Mesendoderm (in vitro differentiated cells): ENCODE measurements around the gene MAPT.

Experiments
- DNase-seq: peaks from one replicate; pipeline ENCODE4 v3.0.0; 2013
- H2AK5ac ChIP-seq: 2 replicates; pipeline ENCODE4 v1.6.1; 2013; ENCODE audit warnings: low read length, inconsistent platforms
- H2BK120ac ChIP-seq: 2 replicates; pipeline ENCODE4 v1.6.1; 2013; ENCODE audit warnings: low read depth, mild to moderate bottlenecking, low read length, moderate library complexity, mixed read lengths
- H2BK15ac ChIP-seq: replicated peaks from 2 replicates; pipeline ENCODE4 v1.6.1; 2013; ENCODE audit warnings: low read depth, mild to moderate bottlenecking, moderate library complexity
- H2BK5ac ChIP-seq: 2 replicates; pipeline ENCODE4 v1.6.1; 2013; ENCODE audit warnings: low read length, inconsistent platforms
- H3K18ac ChIP-seq: 2 replicates; pipeline ENCODE4 v1.6.1; 2013; ENCODE audit warnings: mild to moderate bottlenecking, low read length, mixed read lengths
- H3K23ac ChIP-seq: one replicate; pipeline ENCODE4 v1.6.1; 2013; ENCODE audit warnings: low read length
- H3K27ac ChIP-seq: 2 replicates; pipeline ENCODE4 v1.5.1; 2013; ENCODE audit warnings: low read depth, mild to moderate bottlenecking, inconsistent platforms, low read length, moderate library complexity
- H3K27me3 ChIP-seq: 2 replicates; pipeline ENCODE4 v1.6.1; 2013; ENCODE audit warnings: low read length, control low read depth, mild to moderate bottlenecking, inconsistent platforms; ENCODE audit not compliant: insufficient read depth, poor library complexity
- H3K36me3 ChIP-seq: 2 replicates; pipeline ENCODE4 v1.6.1; 2013; ENCODE audit warnings: low read length, inconsistent platforms; ENCODE audit not compliant: control insufficient read depth, insufficient read depth
- H3K4ac ChIP-seq: one replicate; pipeline ENCODE4 v1.6.1; 2013; ENCODE audit warnings: low read depth, mild to moderate bottlenecking, low read length, moderate library complexity
- H3K4me1 ChIP-seq: 2 replicates; pipeline ENCODE4 v1.6.1; 2013; ENCODE audit warnings: low read depth, low read length, inconsistent platforms; ENCODE audit not compliant: control insufficient read depth
- H3K4me2 ChIP-seq: 2 replicates; pipeline ENCODE4 v1.6.1; 2013; ENCODE audit warnings: low read length
- H3K4me3 ChIP-seq: 2 replicates; pipeline ENCODE4 v1.5.1; 2013; ENCODE audit warnings: mild to moderate bottlenecking, low read length
- H3K56ac ChIP-seq: one replicate; pipeline ENCODE4 v1.6.1; 2013; ENCODE audit warnings: low read length
- H3K79me1 ChIP-seq: 2 replicates; pipeline ENCODE4 v1.6.1; 2013; ENCODE audit warnings: low read length, inconsistent platforms
- H3K79me2 ChIP-seq: 2 replicates; pipeline ENCODE4 v1.6.1; 2013; ENCODE audit warnings: mild to moderate bottlenecking, low read length; ENCODE audit not compliant: control insufficient read depth, insufficient read depth
- H3K9ac ChIP-seq: 2 replicates; pipeline ENCODE4 v1.6.1; 2013; ENCODE audit warnings: low read length, inconsistent platforms
- H4K5ac ChIP-seq: one replicate; pipeline ENCODE4 v1.6.1; 2013; ENCODE audit warnings: low read length
- H4K8ac ChIP-seq: one replicate; pipeline ENCODE4 v1.6.1; 2013; ENCODE audit warnings: low read depth, mild to moderate bottlenecking, control low read depth, low read length, moderate library complexity
- WGBS: extraction: QIAGEN DNeasy Blood & Tissue Kit; methylation state at CpG from one replicate; pipeline ENCODE4 v1.1.7; 2013; ENCODE audit warnings: low lambda C conversion rate, missing lambda C conversion rate; ENCODE audit not compliant: insufficient coverage; ENCODE audit errors: extremely low coverage; 5-methylcytosine and 5-hydroxymethylcytosine counted together

The MAPT gene

GRCh38 chr17:45949755-45950320 is 55.5 kb downstream of the MAPT start:
- Histone ChIP-seq H3K9ac (no peak overlapping the region), H3K27me3 (no peaks in the 10 kb centered on the region), H3K4me1 (peaks cover 5% of the 10 kb centered on the region), H3K79me1 (no peaks in the 10 kb centered on the region), H3K4me2 (no peak overlapping the region), H3K56ac (no peak overlapping the region), H3K79me2 (no peaks in the 10 kb centered on the region), H2BK120ac (no peak overlapping the region), H3K23ac (no peak overlapping the region), H4K5ac (no peak overlapping the region), H2BK15ac (no peak overlapping the region), H3K36me3 (no peaks in the 10 kb centered on the region), H3K4me3 (no peak overlapping the region), H2AK5ac (no peak overlapping the region), H3K18ac (no peak overlapping the region), H2BK5ac (no peak overlapping the region), H3K27ac (no peak overlapping the region), H4K8ac (no peak overlapping the region), H3K4ac (no peak overlapping the region)
- peak; percentile 29 for DNase-seq
- no CpG with 5 or more reads among the region's 9 CpGs for WGBS

GRCh38 chr17:45950888-45951287 is 56.5 kb downstream of the MAPT start:
- no peak overlapping the region for H3K23ac ChIP-seq
- H3K4me1 ChIP-seq = peaks cover 5% of the 10 kb centered on the region
- H2BK15ac ChIP-seq = peak overlapping the region; percentile 23
- H3K4ac ChIP-seq = no peak overlapping the region
- H2AK5ac ChIP-seq = no peak overlapping the region
- H3K27ac ChIP-seq = no peak overlapping the region
- H3K79me1 ChIP-seq = no peaks in the 10 kb centered on the region
- no peak overlapping the region for H2BK120ac ChIP-seq
- H3K36me3 ChIP-seq = no peaks in the 10 kb centered on the region
- no peak overlapping the region for H4K8ac ChIP-seq
- H3K79me2 ChIP-seq = no peaks in the 10 kb centered on the region
- H3K4me3 ChIP-seq = no peak overlapping the region
- no peak overlapping the region for H3K4me2 ChIP-seq
- H3K9ac ChIP-seq = no peak overlapping the region
- no peak overlapping the region for H4K5ac ChIP-seq
- H3K56ac ChIP-seq = no peak overlapping the region
- no peaks in the 10 kb centered on the region for H3K27me3 ChIP-seq
- no peak for DNase-seq
- no CpG with 5 or more reads among the region's 8 CpGs for WGBS
- no peak overlapping the region for H2BK5ac ChIP-seq
- no peak overlapping the region for H3K18ac ChIP-seq

DNA sequence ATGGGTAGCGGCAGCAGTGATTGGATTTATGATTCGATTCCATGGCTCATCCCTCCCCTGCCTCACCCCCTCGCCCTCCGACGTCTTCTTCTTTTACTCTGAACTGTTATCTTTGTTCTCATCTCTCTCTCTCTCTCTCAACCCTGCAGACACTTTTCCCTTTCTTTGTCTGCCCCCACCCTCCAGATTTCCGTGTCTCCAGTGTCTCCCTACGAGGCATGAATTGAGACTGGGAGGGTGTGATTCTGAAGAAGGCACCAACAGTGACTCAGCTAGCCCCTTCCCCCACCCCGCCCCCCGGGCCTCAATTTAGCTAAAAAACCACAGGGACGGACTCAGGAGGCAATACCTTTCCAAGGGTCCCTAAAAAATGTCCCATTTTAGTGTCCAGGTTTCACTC is 57.0 kb downstream of the MAPT start:
- Histone ChIP-seq H3K4me1 (peaks cover 5% of the 10 kb centered on the region), H3K4me2 (no peak overlapping the region), H3K9ac (peak overlapping the region; percentile 46), H3K56ac (peak overlapping the region; percentile 68), H2BK120ac (no peak overlapping the region), H3K4ac (no peak overlapping the region), H3K79me1 (no peaks in the 10 kb centered on the region), H3K79me2 (no peaks in the 10 kb centered on the region), H2AK5ac (no peak overlapping the region), H2BK5ac (no peak overlapping the region), H3K23ac (no peak overlapping the region), H4K5ac (no peak overlapping the region), H3K27me3 (no peaks in the 10 kb centered on the region), H3K4me3 (no peak overlapping the region), H2BK15ac (no peak overlapping the region), H3K27ac (no peak overlapping the region), H3K36me3 (no peaks in the 10 kb centered on the region), H3K18ac (peak overlapping the region; percentile 30), H4K8ac (no peak overlapping the region)
- peak; percentile 74 for DNase-seq
- WGBS = no CpG with 5 or more reads among the region's 10 CpGs

GRCh38 chr17:45951941-45952340 is 57.6 kb downstream of the MAPT start:
- Histone ChIP-seq H2BK15ac (no peak overlapping the region), H3K4me2 (no peak overlapping the region), H3K79me1 (no peaks in the 10 kb centered on the region), H4K5ac (no peak overlapping the region), H2AK5ac (no peak overlapping the region), H3K23ac (no peak overlapping the region), H3K18ac (peak overlapping the region; percentile 30), H2BK5ac (peak overlapping the region; percentile 13), H4K8ac (no peak overlapping the region), H3K79me2 (no peaks in the 10 kb centered on the region), H3K27me3 (no peaks in the 10 kb centered on the region), H3K36me3 (no peaks in the 10 kb centered on the region), H3K4me1 (peaks cover 5% of the 10 kb centered on the region), H3K56ac (peak overlapping the region; percentile 68), H2BK120ac (no peak overlapping the region), H3K4me3 (no peak overlapping the region), H3K9ac (peak overlapping the region; percentile 46), H3K27ac (no peak overlapping the region), H3K4ac (no peak overlapping the region)
- no CpG with 5 or more reads among the region's 6 CpGs for WGBS
- DNase-seq = peak; percentile 41

GRCh38 chr17:45952814-45953320 is 58.5 kb downstream of the MAPT start:
- Histone ChIP-seq H3K36me3 (no peaks in the 10 kb centered on the region), H4K8ac (no peak overlapping the region), H3K23ac (no peak overlapping the region), H2BK15ac (no peak overlapping the region), H2BK5ac (no peak overlapping the region), H3K4me1 (peaks cover 5% of the 10 kb centered on the region), H3K27me3 (no peaks in the 10 kb centered on the region), H3K79me1 (no peaks in the 10 kb centered on the region), H2BK120ac (no peak overlapping the region), H3K9ac (no peak overlapping the region), H3K18ac (no peak overlapping the region), H2AK5ac (no peak overlapping the region), H3K79me2 (no peaks in the 10 kb centered on the region), H3K4me3 (no peak overlapping the region), H3K27ac (no peak overlapping the region), H4K5ac (no peak overlapping the region), H3K4me2 (no peak overlapping the region), H3K4ac (no peak overlapping the region), H3K56ac (no peak overlapping the region)
- WGBS = no CpG with 5 or more reads among the region's 6 CpGs
- no peak for DNase-seq

- Histone ChIP-seq H3K36me3 (no peaks in the 10 kb centered on the region), H4K5ac (no peak overlapping the region), H3K27me3 (no peaks in the 10 kb centered on the region), H3K79me1 (no peaks in the 10 kb centered on the region), H3K27ac (no peak overlapping the region), H3K4me3 (no peak overlapping the region), H2BK15ac (no peak overlapping the region), H4K8ac (no peak overlapping the region), H3K18ac (no peak overlapping the region), H2AK5ac (no peak overlapping the region), H3K4me1 (peaks cover 5% of the 10 kb centered on the region), H3K4me2 (no peak overlapping the region), H2BK120ac (no peak overlapping the region), H3K56ac (no peak overlapping the region), H2BK5ac (no peak overlapping the region), H3K9ac (no peak overlapping the region), H3K4ac (no peak overlapping the region), H3K79me2 (no peaks in the 10 kb centered on the region), H3K23ac (no peak overlapping the region)
- no peak for DNase-seq
- no CpG with 5 or more reads among the region's 2 CpGs for WGBS
Observed at GRCh38 chr17:45953561-45953960, 59.2 kb downstream of the MAPT start.
